ENCODE results near the gene RIMS4.

DNA sequence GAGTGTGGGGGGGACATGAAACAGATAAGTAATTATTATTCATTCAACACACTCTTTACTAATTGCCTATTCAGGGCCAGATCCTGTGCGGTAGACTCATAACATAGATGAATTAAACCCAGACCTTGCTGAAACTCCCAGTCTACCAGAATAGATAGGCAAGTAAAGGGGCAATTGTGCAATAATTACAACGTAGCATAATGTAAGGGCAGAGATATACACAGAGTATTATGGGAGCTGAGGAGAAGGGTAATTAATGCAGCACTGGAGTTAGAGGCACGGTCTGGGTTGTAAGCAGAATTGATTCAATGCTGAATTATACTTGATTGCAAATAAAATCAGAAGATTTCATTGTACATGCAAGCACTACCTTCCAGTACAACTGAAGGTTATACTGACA lies 29.2 kb downstream of the RIMS4 start:
- TF ChIP-seq, protein P1, sequence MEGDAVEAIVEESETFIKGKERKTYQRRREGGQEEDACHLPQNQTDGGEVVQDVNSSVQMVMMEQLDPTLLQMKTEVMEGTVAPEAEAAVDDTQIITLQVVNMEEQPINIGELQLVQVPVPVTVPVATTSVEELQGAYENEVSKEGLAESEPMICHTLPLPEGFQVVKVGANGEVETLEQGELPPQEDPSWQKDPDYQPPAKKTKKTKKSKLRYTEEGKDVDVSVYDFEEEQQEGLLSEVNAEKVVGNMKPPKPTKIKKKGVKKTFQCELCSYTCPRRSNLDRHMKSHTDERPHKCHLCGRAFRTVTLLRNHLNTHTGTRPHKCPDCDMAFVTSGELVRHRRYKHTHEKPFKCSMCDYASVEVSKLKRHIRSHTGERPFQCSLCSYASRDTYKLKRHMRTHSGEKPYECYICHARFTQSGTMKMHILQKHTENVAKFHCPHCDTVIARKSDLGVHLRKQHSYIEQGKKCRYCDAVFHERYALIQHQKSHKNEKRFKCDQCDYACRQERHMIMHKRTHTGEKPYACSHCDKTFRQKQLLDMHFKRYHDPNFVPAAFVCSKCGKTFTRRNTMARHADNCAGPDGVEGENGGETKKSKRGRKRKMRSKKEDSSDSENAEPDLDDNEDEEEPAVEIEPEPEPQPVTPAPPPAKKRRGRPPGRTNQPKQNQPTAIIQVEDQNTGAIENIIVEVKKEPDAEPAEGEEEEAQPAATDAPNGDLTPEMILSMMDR (IDR thresholded peaks at IDR 0.05), result no peak
- no peak for TF ChIP-seq EZH2 (IDR thresholded peaks at IDR 0.05)

Data from neural progenitor cell (in vitro differentiated cells).